GM12878 (cell line): Measurements from ENCODE around the gene TBX4.

Source experiments
- ATF3 ChIP-seq: IDR thresholded peaks from 2 replicates; pipeline ENCODE4 v1.6.1; 2011; ENCODE audit warnings: low read depth, mild to moderate bottlenecking, low read length, moderate library complexity, borderline replicate concordance; ENCODE audit errors: extremely low read depth
- CEBPB ChIP-seq, 2 experiments: fragments of 150-350 bp in 1 of 2; IDR thresholded peaks; 2 replicates each; pipeline ENCODE4 v1.6.1; 2012 to 2014; ENCODE audit warnings: low read depth in 2 of 2, low read length in 2 of 2, borderline replicate concordance in 1 of 2, inconsistent platforms in 1 of 2
- CEBPZ ChIP-seq: fragments of 150-350 bp; IDR thresholded peaks from 2 replicates; pipeline ENCODE4 v1.6.1; 2016; ENCODE audit warnings: low read depth, low read length
- CTCF ChIP-seq, 3 experiments: IDR thresholded peaks in 2 of 3; conservative IDR thresholded peaks in 1 of 3; 2 replicates each; pipeline ENCODE4 v1.5.1; 2011; ENCODE audit warnings: low read depth in 3 of 3, low read length in 3 of 3, mild to moderate bottlenecking in 3 of 3, control low read depth in 2 of 3, moderate library complexity in 2 of 3, inconsistent platforms in 1 of 3, mixed read lengths in 1 of 3; ENCODE audit not compliant: control insufficient read depth in 2 of 3, insufficient read depth in 1 of 3; ENCODE audit errors: extremely low read depth in 1 of 3
- HDAC2 ChIP-seq: fragments of 200-600 bp; sonication (generic); IDR thresholded peaks from 2 replicates; pipeline ENCODE4 v1.6.1; 2017
- HDGF ChIP-seq: fragments of 450-650 bp; IDR thresholded peaks from 2 replicates; pipeline ENCODE4 v1.6.1; 2016; ENCODE audit warnings: antibody characterized with exemption
- USF1 ChIP-seq: IDR thresholded peaks from 2 replicates; pipeline ENCODE4 v1.6.1; 2011; ENCODE audit warnings: borderline replicate concordance, low read depth, mild to moderate bottlenecking, moderate library complexity, mixed read lengths, low read length; ENCODE audit not compliant: insufficient read depth; ENCODE audit errors: extremely low read length

- no peak for TF ChIP-seq ATF3
- no peak for TF ChIP-seq CTCF (IDR thresholded peaks at IDR 0.05 in 2 of 3, conservative IDR thresholded peaks at IDR 0.05 in 1 of 3; ENCODE audit: control insufficient read depth in 2 of 3, extremely low read depth in 1 of 3, insufficient read depth in 1 of 3, low read depth in 3 of 3, low read length in 3 of 3)
- no peak for TF ChIP-seq HDAC2
- no peak for TF ChIP-seq USF1
- TF ChIP-seq HDGF, result no peak
- TF ChIP-seq CEBPB (IDR thresholded peaks at IDR 0.05; ENCODE audit: borderline replicate concordance in 1 of 2, low read depth in 2 of 2, low read length in 2 of 2), result no peak
- no peak for TF ChIP-seq CEBPZ
Measured at GRCh38 chr17:61495161-61495857, 43.1 kb downstream of the TBX4 start.
